SK-N-MC (cell line): Measurements from ENCODE around the gene STRBP.

Source experiments
- EZH2 ChIP-seq: fragments of 200-600 bp; sonication (generic); IDR thresholded peaks from one replicate; pipeline ENCODE4 v1.6.1; 2017; ENCODE audit warnings: antibody characterized with exemption
- FOXP2 ChIP-seq: optimal IDR thresholded peaks from 2 replicates; pipeline ENCODE3; 2011; ENCODE audit warnings: mild to moderate bottlenecking, moderate library complexity; ENCODE audit not compliant: insufficient read depth; ENCODE audit errors: extremely low read length, control extremely low read depth
- POLR2AphosphoS5 ChIP-seq: IDR thresholded peaks from 2 replicates; pipeline ENCODE4 v1.6.1; 2012; ENCODE audit warnings: mild to moderate bottlenecking, low read depth, low read length, borderline replicate concordance

- TF ChIP-seq POLR2AphosphoS5 = no peak
- TF ChIP-seq EZH2 = no peak
- TF ChIP-seq FOXP2 = no peak
Measured at GRCh38 chr9:123310551-123311249, 42.3 kb upstream of the STRBP start.
